GM21825 (cell line): Measurements from ENCODE around the gene PTGDS.

Source experiments
- ATAC-seq: cut with Tn5 transposase; IDR thresholded peaks from one replicate; pipeline ENCODE4 v1.9.1; 2021; ENCODE audit warnings: mild to moderate bottlenecking, moderate library complexity; ENCODE audit not compliant: unreplicated experiment

The PTGDS gene

GRCh38 chr9:137007108-137007815 is 30.0 kb downstream of the PTGDS start:
- ATAC-seq = no peak

- no peak for ATAC-seq
Observed at GRCh38 chr9:137007816-137008270, 30.5 kb downstream of the PTGDS start.

GRCh38 chr9:137008312-137008711 is 31.0 kb downstream of the PTGDS start:
- no peak for ATAC-seq

GRCh38 chr9:137009217-137009616 is 31.9 kb downstream of the PTGDS start:
- ATAC-seq = no peak

- no peak for ATAC-seq
Observed at GRCh38 chr9:137009938-137010732, 32.8 kb downstream of the PTGDS start.

- ATAC-seq = no peak
Observed at GRCh38 chr9:137011156-137011555, 33.9 kb downstream of the PTGDS start.

- no peak for ATAC-seq
Observed at GRCh38 chr9:137011907-137012675, 34.8 kb downstream of the PTGDS start.

- no peak for ATAC-seq
Observed at GRCh38 chr9:137012694-137013570, 35.6 kb downstream of the PTGDS start.

GRCh38 chr9:137013571-137013940 is 36.3 kb downstream of the PTGDS start:
- no peak for ATAC-seq

- no peak for ATAC-seq
Observed at GRCh38 chr9:137014166-137014565, 36.9 kb downstream of the PTGDS start.

- no peak for ATAC-seq
Observed at GRCh38 chr9:137014776-137015539, 37.7 kb downstream of the PTGDS start.

- ATAC-seq = no peak
Observed at GRCh38 chr9:137015540-137015930, 38.2 kb downstream of the PTGDS start.

GRCh38 chr9:137015976-137016375 is 38.7 kb downstream of the PTGDS start:
- no peak for ATAC-seq

- no peak for ATAC-seq
Observed at GRCh38 chr9:137016436-137016835, 39.1 kb downstream of the PTGDS start.

- no peak for ATAC-seq
Observed at GRCh38 chr9:137017071-137017470, 39.8 kb downstream of the PTGDS start.

GRCh38 chr9:137017791-137018497 is 40.6 kb downstream of the PTGDS start:
- ATAC-seq = no peak

- no peak for ATAC-seq
Observed at GRCh38 chr9:137018761-137019559, 41.7 kb downstream of the PTGDS start.

- ATAC-seq = no peak
Observed at GRCh38 chr9:137019891-137020683, 42.8 kb downstream of the PTGDS start.
